Measurements from ENCODE around the gene THOC1. TPM values are rescaled to one million over a fixed set of nuclear protein-coding genes. Genes with fewer than 3 reads are reported as not detected.
A peak's percentile ranks its signal among the peaks of the same experiment; 100 is the strongest.

Gene THOC1
- total and polyA plus RNA-seq, 2 donors (not counting 3 experiments of a cell fraction or from before 2014, with no cell fraction given): 12.0 to 50.5 TPM

- no peak overlapping the region for H3K4me2 ChIP-seq (ENCODE audit: insufficient read depth, low read length)
- H3K9me1 ChIP-seq (replicated peaks; ENCODE audit: control insufficient read depth, extremely low read depth, insufficient read depth, low read length): no peaks in the 10 kb centered on the region
- H2AFZ ChIP-seq (ENCODE audit: low read depth, low read length): no peak overlapping the region
- no peaks in the 10 kb centered on the region for H4K20me1 ChIP-seq (replicated peaks; ENCODE audit: control insufficient read depth, extremely low read depth, insufficient read depth, low read length)
- intact Hi-C loops (cut with micrococcal nuclease): no loop called here
- H3K9me3 ChIP-seq (replicated peaks; ENCODE audit: control insufficient read depth, insufficient read depth, low read length): no peaks in the 10 kb centered on the region
- DNase-seq (ENCODE audit: low read depth, low spot score) (peak; percentile 50), FAIRE-seq (peak; percentile 62)
- H3K27me3 ChIP-seq (ENCODE audit: control insufficient read depth in 2 of 2, insufficient read depth in 2 of 2, low read length in 2 of 2): no peaks in the 10 kb centered on the region
- H3K79me2 ChIP-seq (ENCODE audit: control insufficient read depth, insufficient read depth, low read length): no peaks in the 10 kb centered on the region
- no peak overlapping the region for H3K9ac ChIP-seq (replicated peaks; ENCODE audit: extremely low read depth, insufficient read depth, low read length)
- TF ChIP-seq GATA2 (IDR thresholded peaks at IDR 0.05; ENCODE audit: insufficient read depth, insufficient read length, low read depth, low read length) (no peak), CTCF (IDR thresholded peaks at IDR 0.05; ENCODE audit: extremely low read depth in 1 of 2, insufficient read depth in 1 of 2, low read depth in 1 of 2, low read length in 2 of 2) (no peak), MYC (IDR thresholded peaks at IDR 0.05; ENCODE audit: low read depth, low read length) (no peak), POLR2A (IDR thresholded peaks at IDR 0.05; ENCODE audit: low read depth, low read length) (peak; percentile 24), MAX (IDR thresholded peaks at IDR 0.05; ENCODE audit: insufficient read depth, insufficient read length) (no peak), FOS (IDR thresholded peaks at IDR 0.05; ENCODE audit: borderline replicate concordance, insufficient read depth, low read length) (peak; percentile 62), EZH2 (IDR thresholded peaks at IDR 0.05; ENCODE audit: borderline replicate concordance, low read depth, low read length, severe bottlenecking) (no peak), POLR2AphosphoS5 (IDR thresholded peaks at IDR 0.05; ENCODE audit: insufficient read depth, low read depth, low read length) (no peak), JUN (IDR thresholded peaks at IDR 0.05; ENCODE audit: borderline replicate concordance, insufficient read depth, insufficient read length, low read depth) (no peak)
- dilution Hi-C loops (cut with MboI; ENCODE audit: extremely low pct_ligation_motif_present, low sequenced_read_pairs): no loop called here
- H3K4me1 ChIP-seq (ENCODE audit: control insufficient read depth, extremely low read depth, insufficient read depth, low read length): peaks cover 9% of the 10 kb centered on the region
- no peak overlapping the region for H3K4me3 ChIP-seq (replicated peaks in 1 of 3; ENCODE audit: insufficient read depth in 1 of 3, low read depth in 1 of 3, low read length in 3 of 3)
- ChIA-PET POLR2A (no interaction called here), CTCF (interaction anchor here (1.0 kb wide), 1 partner anchor 12 kb away, joined by 3 read pairs; no protein-coding TSS in a partner anchor)
- BruUV-seq (replicated peaks): TSS peak; percentile 37
- peaks cover 14 to 32% of the 10 kb centered on the region in 2 experiments for H3K36me3 ChIP-seq (ENCODE audit: control insufficient read depth in 2 of 2, extremely low read depth in 1 of 2, insufficient read depth in 2 of 2, low read length in 2 of 2)
- H3K27ac ChIP-seq (ENCODE audit: insufficient read depth, low read depth, low read length): no peak overlapping the region
Measured at GRCh38 chr18:211582-211981, 56.3 kb downstream of the THOC1 start.
